ENCODE data around the gene PHACTR4.

- no peak for TF ChIP-seq CTCF (IDR thresholded peaks at IDR 0.05; ENCODE audit: insufficient read depth, low read length)
- TF ChIP-seq GABPA (IDR thresholded peaks at IDR 0.05; ENCODE audit: low read depth): no peak
These were observed 160.9 kb downstream of the PHACTR4 start for GRCh38 chr1:28530456-28530855.

Measured in HL-60 (cell line).